Adrenal gland (tissue), 12 donors: ENCODE results near the gene GOLGA7B. TPM values are rescaled to one million over a fixed set of nuclear protein-coding genes. Genes with fewer than 3 reads are reported as not detected.

ENCODE experiments used
- DNase-seq, 7 donors: peaks; one replicate each; pipeline ENCODE4 v3.0.0-alpha.2; 2019 to 2020
- H3K27ac ChIP-seq, 5 donors: fragments of 200-600 bp; sonication (generic) in 4 of 5; 1 replicate in 3 of 5; 2 replicates in 2 of 5; pipeline versions ENCODE4 v1.5.1 to v1.8.0; 2016 to 2020; ENCODE audit warnings: mild to moderate bottlenecking in 1 of 5
- H3K27me3 ChIP-seq: fragments of 200-600 bp; 2 replicates; pipeline ENCODE4 v1.8.0; 2021
- H3K36me3 ChIP-seq, 2 donors: fragments of 200-600 bp; replicated peaks in 1 of 2; 1 replicate in 1 of 2; 2 replicates in 1 of 2; pipeline versions ENCODE4 v1.5.1 to v1.8.0; 2018 to 2022
- H3K4me1 ChIP-seq, 2 donors: fragments of 200-600 bp; replicated peaks in 1 of 2; 1 replicate in 1 of 2; 2 replicates in 1 of 2; pipeline versions ENCODE4 v1.5.1 to v1.8.0; 2018 to 2021
- H3K4me3 ChIP-seq, 4 donors: fragments of 200-600 bp; sonication (generic) in 3 of 4; one replicate each; pipeline ENCODE4 v1.5.1; 2016 to 2018
- H3K9me3 ChIP-seq, 3 donors: fragments of 200-600 bp; sonication (generic) in 1 of 3; replicated peaks in 1 of 3; 1 replicate in 2 of 3; 2 replicates in 1 of 3; pipeline versions ENCODE4 v1.5.1 to v1.8.0; 2016 to 2021
- POLR2A ChIP-seq, 2 donors: fragments of 450-650 bp; IDR thresholded peaks; one replicate each; pipeline ENCODE4 v1.6.1; 2017; ENCODE audit warnings: antibody characterized with exemption in 2 of 2, mild to moderate bottlenecking in 2 of 2, moderate library complexity in 1 of 2
- WGBS, 4 donors: extraction: QIAGEN DNeasy Blood & Tissue Kit in 2 of 4; methylation state at CpG; one replicate each; pipeline versions ENCODE4 v1.1.5 to v1.1.7; 2013 to 2017; 5-methylcytosine and 5-hydroxymethylcytosine counted together
- intact Hi-C, 2 donors: fragments of 100-400 bp; cut with DNase I; formaldehyde crosslinking; loops; one replicate each; pipeline versions ENCODE4 v1.14.1 to v1.15.0; 2022 to 2023
- polyA plus RNA-seq, 3 donors: library from polyadenylated mRNA; stranded (reverse); fragments of 200-250 nt in 2 of 3; fragments of 350-450 nt in 1 of 3; fragmentation: Illumina TruSeq in 1 of 3; extraction: RNeasy Lipid Tissue Mini Kit (QIAGEN cat#74804) in 1 of 3; gene quantifications; one replicate each; pipeline ENCODE4 v1.2.3, GENCODE V29; 2013 to 2014
- total RNA-seq, 9 donors: library from RNA; depleted of rRNA in 4 of 9; stranded (reverse); fragments of >200 nt in 4 of 9; fragments of 120-200 nt in 1 of 9; fragmentation: NEBNext Ultra II Directional in 1 of 9; extraction: Animal tissue kit (Norgen Biotek cat#: 25700) in 1 of 9; gene quantifications; one replicate each; pipeline versions ENCODE4 v1.1.0 to v1.2.4, GENCODE V29; 2013 to 2023
- TF ChIP-seq, protein P1 (sequence below), 6 experiments: fragments of 450-650 bp in 4 of 6; fragments of 200-600 bp in 2 of 6; sonication (generic) in 1 of 6; IDR thresholded peaks; 1 replicate in 5 of 6; 2 replicates in 1 of 6; pipeline versions ENCODE4 v1.5.1 to v1.8.0; 2016 to 2021; ENCODE audit warnings: antibody characterized with exemption in 6 of 6, mild to moderate bottlenecking in 2 of 6, moderate library complexity in 1 of 6
- donor health status: healthy with polysubstance abuse.
- donor health status: Bipolar disorder and iron deficiency.
- donor health status: DM: yes; HTN: yes; CAD: no.
- donor health status: DM: no; HTN: no; CAD: no.
- donor health status: DM: no; HTN: no; CAD: no.
- donor health status: DM: yes; HTN: yes; CAD: no.

The GOLGA7B gene
- total and polyA plus RNA-seq, 12 donors: 0.06 to 20.3 (median 1.1) TPM

DNA sequence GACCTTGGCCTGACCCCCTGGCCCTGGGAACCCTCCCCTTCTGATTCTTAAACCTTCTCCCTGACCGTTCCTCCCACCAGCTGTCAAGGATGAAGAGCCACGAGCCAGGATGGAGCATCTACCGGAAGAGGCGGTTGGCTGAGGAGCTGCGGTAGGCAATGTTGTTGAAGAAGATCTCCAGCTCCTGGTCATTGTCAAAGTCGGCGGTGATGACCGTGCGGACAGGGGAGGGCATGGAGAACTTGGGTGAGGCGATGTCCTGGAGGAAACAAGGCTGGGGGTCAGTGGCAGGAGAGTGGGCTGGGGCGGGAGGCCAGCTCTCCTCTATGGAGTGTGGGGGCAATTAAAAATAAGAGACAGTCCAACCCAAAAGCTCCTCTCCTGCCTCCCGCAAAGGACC is 51.7 kb downstream of the GOLGA7B start:
- no peaks in the 10 kb centered on the region for H3K9me3 ChIP-seq
- no peaks in the 10 kb centered on the region for H3K36me3 ChIP-seq
- no peak overlapping the region for H3K27ac ChIP-seq
- no peak for TF ChIP-seq POLR2A (IDR thresholded peaks at IDR 0.05)
- TF ChIP-seq, protein P1, sequence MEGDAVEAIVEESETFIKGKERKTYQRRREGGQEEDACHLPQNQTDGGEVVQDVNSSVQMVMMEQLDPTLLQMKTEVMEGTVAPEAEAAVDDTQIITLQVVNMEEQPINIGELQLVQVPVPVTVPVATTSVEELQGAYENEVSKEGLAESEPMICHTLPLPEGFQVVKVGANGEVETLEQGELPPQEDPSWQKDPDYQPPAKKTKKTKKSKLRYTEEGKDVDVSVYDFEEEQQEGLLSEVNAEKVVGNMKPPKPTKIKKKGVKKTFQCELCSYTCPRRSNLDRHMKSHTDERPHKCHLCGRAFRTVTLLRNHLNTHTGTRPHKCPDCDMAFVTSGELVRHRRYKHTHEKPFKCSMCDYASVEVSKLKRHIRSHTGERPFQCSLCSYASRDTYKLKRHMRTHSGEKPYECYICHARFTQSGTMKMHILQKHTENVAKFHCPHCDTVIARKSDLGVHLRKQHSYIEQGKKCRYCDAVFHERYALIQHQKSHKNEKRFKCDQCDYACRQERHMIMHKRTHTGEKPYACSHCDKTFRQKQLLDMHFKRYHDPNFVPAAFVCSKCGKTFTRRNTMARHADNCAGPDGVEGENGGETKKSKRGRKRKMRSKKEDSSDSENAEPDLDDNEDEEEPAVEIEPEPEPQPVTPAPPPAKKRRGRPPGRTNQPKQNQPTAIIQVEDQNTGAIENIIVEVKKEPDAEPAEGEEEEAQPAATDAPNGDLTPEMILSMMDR (IDR thresholded peaks at IDR 0.05): no peak
- peaks cover 4% of the 10 kb centered on the region for H3K27me3 ChIP-seq
- H3K4me3 ChIP-seq: no peak overlapping the region
- 81 to 84% (median 83%) methylated on average over 12 of the region's 12 CpGs for WGBS, 4 donors
- intact Hi-C loops: no loop called here
- no peaks in the 10 kb centered on the region for H3K4me1 ChIP-seq
- no peak for DNase-seq

DNA sequence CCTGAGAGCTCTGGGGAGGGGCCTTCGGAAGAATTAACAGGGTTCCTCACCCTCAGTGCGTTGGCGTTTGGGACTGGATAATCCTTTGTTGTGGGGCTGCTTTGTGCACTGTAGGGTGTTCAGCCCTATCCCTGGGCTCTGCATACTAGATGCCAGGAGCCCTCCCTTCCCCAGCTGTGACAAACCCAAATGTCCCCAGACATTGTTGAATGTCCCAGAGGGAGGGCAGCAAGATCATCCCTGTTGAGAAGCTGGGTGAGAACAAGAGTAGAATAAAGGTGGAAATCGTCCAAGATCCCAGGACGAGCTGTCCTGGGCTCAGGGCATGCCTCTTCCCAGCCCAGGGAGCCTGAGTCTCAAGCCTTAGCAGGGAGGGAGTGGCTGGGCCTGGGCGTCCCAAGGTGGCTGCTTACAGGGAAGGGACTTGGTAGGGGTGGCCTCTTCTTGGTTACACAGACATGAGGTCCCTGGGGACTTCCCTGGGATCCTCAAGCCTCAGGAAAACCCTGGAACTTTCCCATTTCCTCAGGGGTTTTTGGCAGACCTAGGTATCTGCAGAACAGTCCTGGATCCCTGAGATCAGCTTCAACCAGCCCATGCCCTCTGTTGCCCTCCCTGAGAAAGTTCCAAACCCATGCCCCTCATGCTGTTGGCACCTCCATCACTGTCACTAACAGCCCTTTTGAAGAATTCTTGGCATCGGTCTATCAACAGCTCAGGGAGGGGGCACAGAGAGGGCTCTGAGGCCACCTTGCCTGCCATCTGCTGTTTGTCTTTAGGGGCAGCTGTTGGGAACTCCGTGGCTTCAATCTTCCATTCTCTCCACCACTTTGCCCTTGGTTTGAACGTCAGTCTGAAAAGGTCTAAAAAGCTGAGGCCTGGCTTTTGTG is 53.7 kb downstream of the GOLGA7B start:
- H3K4me1 ChIP-seq: no peaks in the 10 kb centered on the region

GRCh38 chr10:97904018-97904381 is 54.4 kb downstream of the GOLGA7B start:
- intact Hi-C loops: no loop called here
- DNase-seq: no peak
- WGBS, 4 donors: 58 to 64% (median 61%) methylated on average over 3 to 5 of the region's 5 CpGs
- H3K9me3 ChIP-seq: no peaks in the 10 kb centered on the region
- no peaks in the 10 kb centered on the region for H3K4me1 ChIP-seq
- H3K36me3 ChIP-seq: no peaks in the 10 kb centered on the region
- no peak overlapping the region for H3K4me3 ChIP-seq
- H3K27me3 ChIP-seq: peaks cover 4% of the 10 kb centered on the region
- TF ChIP-seq, protein P1 (IDR thresholded peaks at IDR 0.05): no peak
- TF ChIP-seq POLR2A (IDR thresholded peaks at IDR 0.05): no peak
- H3K27ac ChIP-seq: no peak overlapping the region

More for the DNA sequence above, 53.7 kb downstream of the GOLGA7B start:
- Histone ChIP-seq H3K27ac (no peak overlapping the region), H3K27me3 (peaks cover 4% of the 10 kb centered on the region), H3K36me3 (no peaks in the 10 kb centered on the region), H3K9me3 (no peaks in the 10 kb centered on the region), H3K4me3 (no peak overlapping the region)
- intact Hi-C loops: no loop called here
- TF ChIP-seq, protein P1 (IDR thresholded peaks at IDR 0.05): no peak
- TF ChIP-seq POLR2A (IDR thresholded peaks at IDR 0.05): no peak
- WGBS, 4 donors: 66 to 86% (median 67%) methylated on average over 7 to 9 of the region's 9 CpGs
- no peak for DNase-seq

DNA sequence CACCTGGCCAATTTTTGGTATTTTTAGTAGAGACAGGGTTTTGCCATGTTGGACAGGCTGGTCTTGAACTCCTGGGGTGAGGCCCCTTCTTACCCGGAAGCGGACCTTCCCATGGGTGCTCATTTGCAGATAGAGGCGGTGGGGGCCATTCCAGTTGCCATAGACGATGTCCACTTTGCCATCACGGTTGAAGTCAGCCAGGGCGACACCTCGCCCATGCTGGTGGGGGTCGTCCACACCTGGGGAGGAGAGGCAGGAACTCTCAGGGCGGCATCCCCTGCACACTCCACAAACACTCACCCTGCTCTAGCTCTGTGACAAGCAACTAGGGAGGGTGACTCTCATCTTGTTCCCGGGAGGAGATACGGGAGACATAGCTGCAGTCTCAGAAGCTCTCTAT is 54.9 kb downstream of the GOLGA7B start:
- Histone ChIP-seq H3K27ac (no peak overlapping the region), H3K4me1 (no peaks in the 10 kb centered on the region), H3K27me3 (peaks cover 4% of the 10 kb centered on the region), H3K9me3 (no peaks in the 10 kb centered on the region), H3K36me3 (no peaks in the 10 kb centered on the region), H3K4me3 (no peak overlapping the region)
- intact Hi-C loops: no loop called here
- no peak for DNase-seq
- no peak for TF ChIP-seq POLR2A (IDR thresholded peaks at IDR 0.05)
- TF ChIP-seq, protein P1 (IDR thresholded peaks at IDR 0.05): no peak
- WGBS, 4 donors: 81 to 86% (median 84%) methylated on average over 6 to 11 of the region's 11 CpGs
